Panc1 (cell line): Measurements from ENCODE around the gene MSGN1. TPM values are rescaled to one million over a fixed set of nuclear protein-coding genes. Genes with fewer than 3 reads are reported as not detected.

Experiments used
- ATAC-seq: fragments of 200-7000 bp; cut with Tn5 transposase; 2 replicates; pipeline ENCODE4 v1.9.1; 2020; ENCODE audit warnings: mild to moderate bottlenecking, moderate library complexity
- BruUV-seq: library from RNA; stranded (reverse); fragments of 400-500 nt; replicated peaks from 2 replicates; lab custom pipeline; 2021; lab: Mats Ljungman, UMichigan
- CTCF ChIA-PET: fragments of 300-600 bp; sonication (Branson Sonifier 250); formaldehyde crosslinking; loops from one replicate; lab custom pipeline; 2022; ENCODE audit warnings: antibody characterized with exemption; lab: Charles Lee
- POLR2A ChIA-PET: fragments of 300-600 bp; sonication (Branson Sonifier 250); formaldehyde crosslinking; loops from one replicate; lab custom pipeline; 2022; ENCODE audit warnings: antibody characterized with exemption; lab: Charles Lee
- DNase-seq: peaks from one replicate; pipeline ENCODE4 v3.0.0-alpha.2; 2010; ENCODE audit warnings: low read depth, low spot score
- H3K27ac ChIP-seq: 2 replicates; pipeline ENCODE4 v1.5.1; 2011; ENCODE audit warnings: mild to moderate bottlenecking, low read length, inconsistent platforms
- H3K27me3 ChIP-seq: fragments of 200-500 bp; sonication (Bioruptor generic); 2 replicates; pipeline ENCODE4 v1.6.0; 2014; ENCODE audit warnings: low read length, inconsistent platforms; ENCODE audit not compliant: control insufficient read depth, insufficient read depth
- H3K36me3 ChIP-seq: fragments of 200-500 bp; sonication (Bioruptor generic); 2 replicates; pipeline ENCODE4 v1.5.1; 2014; ENCODE audit warnings: inconsistent platforms, mild to moderate bottlenecking, low read length, moderate library complexity; ENCODE audit not compliant: control insufficient read depth, insufficient read depth
- H3K4me1 ChIP-seq: 2 replicates; pipeline ENCODE4 v1.5.1; 2011; ENCODE audit warnings: inconsistent platforms, mild to moderate bottlenecking, low read length, moderate library complexity; ENCODE audit not compliant: control insufficient read depth, insufficient read depth
- H3K4me3 ChIP-seq, 2 experiments: 2 replicates each; pipeline ENCODE4 v1.5.1; 2011 to 2012; ENCODE audit warnings: low read depth in 2 of 2, low read length in 2 of 2, mild to moderate bottlenecking in 2 of 2, inconsistent platforms in 1 of 2, moderate library complexity in 1 of 2
- H3K9me3 ChIP-seq: fragments of 200-500 bp; sonication (Bioruptor generic); 2 replicates; pipeline ENCODE4 v1.5.1; 2014; ENCODE audit warnings: low read depth, mild to moderate bottlenecking, inconsistent platforms, low read length, moderate library complexity; ENCODE audit not compliant: control insufficient read depth, insufficient read depth
- CTCF ChIP-seq: fragments of 450-650 bp; IDR thresholded peaks from 2 replicates; pipeline ENCODE4 v1.5.1; 2017; ENCODE audit warnings: mild to moderate bottlenecking
- POLR2AphosphoS5 ChIP-seq: IDR thresholded peaks from 2 replicates; pipeline ENCODE4 v1.6.1; 2012; ENCODE audit warnings: mild to moderate bottlenecking, low read depth, low read length, moderate library complexity
- SIN3A ChIP-seq: IDR thresholded peaks from 2 replicates; pipeline ENCODE4 v1.6.1; 2012; ENCODE audit warnings: low read depth, mild to moderate bottlenecking, low read length, moderate library complexity, borderline replicate concordance; ENCODE audit not compliant: insufficient read depth
- TCF7L2 ChIP-seq: IDR thresholded peaks from 2 replicates; pipeline ENCODE4 v1.6.1; 2011; ENCODE audit warnings: mild to moderate bottlenecking, low read depth, low read length, inconsistent platforms
- in situ Hi-C: cut with HindIII; loops from 2 replicates; pipeline ENCODE4 v1.10.0; 2016; ENCODE audit warnings: low sequenced_read_pairs, low pct_unique_long_range_greater_than_20kb
- intact Hi-C: fragments of 100-400 bp; cut with micrococcal nuclease; formaldehyde crosslinking; loops from one replicate; pipeline ENCODE4 v1.10.0; 2022; ENCODE audit not compliant: unreplicated experiment
- total RNA-seq: library from RNA; stranded (reverse); gene quantifications from one replicate; pipeline ENCODE4 v1.2.1, GENCODE V29; 2021; ENCODE audit not compliant: unreplicated experiment
- TF ChIP-seq, protein P1 (sequence below), 2 experiments: IDR thresholded peaks; 2 replicates each; pipeline ENCODE4 v1.6.1; 2011 to 2012; ENCODE audit warnings: low read depth in 2 of 2, control low read depth in 1 of 2, low read length in 1 of 2, mild to moderate bottlenecking in 1 of 2, moderate library complexity in 1 of 2; ENCODE audit not compliant: insufficient read depth in 1 of 2

Gene MSGN1
- total RNA-seq, 1 experiment from 2014 or later: not detected

GRCh38 chr2:17790536-17790935 lies 25.7 kb upstream of the MSGN1 start:
- no peaks in the 10 kb centered on the region for H3K36me3 ChIP-seq
- no peak overlapping the region for H3K27ac ChIP-seq
- no peak for DNase-seq
- no peak for ATAC-seq
- H3K4me3 ChIP-seq: no peak overlapping the region
- H3K27me3 ChIP-seq: no peaks in the 10 kb centered on the region; the same call in 1 of the 2 replicates
- ChIA-PET POLR2A (no interaction called here), CTCF (no interaction called here)
- H3K9me3 ChIP-seq: no peaks in the 10 kb centered on the region
- in situ Hi-C loops: no loop called here
- intact Hi-C loops: no loop called here
- no peak for TF ChIP-seq POLR2AphosphoS5
- no peak for TF ChIP-seq TCF7L2
- TF ChIP-seq SIN3A: no peak
- TF ChIP-seq, protein P1, sequence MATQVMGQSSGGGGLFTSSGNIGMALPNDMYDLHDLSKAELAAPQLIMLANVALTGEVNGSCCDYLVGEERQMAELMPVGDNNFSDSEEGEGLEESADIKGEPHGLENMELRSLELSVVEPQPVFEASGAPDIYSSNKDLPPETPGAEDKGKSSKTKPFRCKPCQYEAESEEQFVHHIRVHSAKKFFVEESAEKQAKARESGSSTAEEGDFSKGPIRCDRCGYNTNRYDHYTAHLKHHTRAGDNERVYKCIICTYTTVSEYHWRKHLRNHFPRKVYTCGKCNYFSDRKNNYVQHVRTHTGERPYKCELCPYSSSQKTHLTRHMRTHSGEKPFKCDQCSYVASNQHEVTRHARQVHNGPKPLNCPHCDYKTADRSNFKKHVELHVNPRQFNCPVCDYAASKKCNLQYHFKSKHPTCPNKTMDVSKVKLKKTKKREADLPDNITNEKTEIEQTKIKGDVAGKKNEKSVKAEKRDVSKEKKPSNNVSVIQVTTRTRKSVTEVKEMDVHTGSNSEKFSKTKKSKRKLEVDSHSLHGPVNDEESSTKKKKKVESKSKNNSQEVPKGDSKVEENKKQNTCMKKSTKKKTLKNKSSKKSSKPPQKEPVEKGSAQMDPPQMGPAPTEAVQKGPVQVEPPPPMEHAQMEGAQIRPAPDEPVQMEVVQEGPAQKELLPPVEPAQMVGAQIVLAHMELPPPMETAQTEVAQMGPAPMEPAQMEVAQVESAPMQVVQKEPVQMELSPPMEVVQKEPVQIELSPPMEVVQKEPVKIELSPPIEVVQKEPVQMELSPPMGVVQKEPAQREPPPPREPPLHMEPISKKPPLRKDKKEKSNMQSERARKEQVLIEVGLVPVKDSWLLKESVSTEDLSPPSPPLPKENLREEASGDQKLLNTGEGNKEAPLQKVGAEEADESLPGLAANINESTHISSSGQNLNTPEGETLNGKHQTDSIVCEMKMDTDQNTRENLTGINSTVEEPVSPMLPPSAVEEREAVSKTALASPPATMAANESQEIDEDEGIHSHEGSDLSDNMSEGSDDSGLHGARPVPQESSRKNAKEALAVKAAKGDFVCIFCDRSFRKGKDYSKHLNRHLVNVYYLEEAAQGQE (IDR thresholded peaks at IDR 0.05; ENCODE audit: insufficient read depth in 1 of 2, low read depth in 2 of 2, low read length in 1 of 2): no peak
- no TSS peak for BruUV-seq
- H3K4me1 ChIP-seq: no peaks in the 10 kb centered on the region

- no TSS peak for BruUV-seq
- ATAC-seq: no peak
- CTCF ChIA-PET: no interaction called here
Measured at GRCh38 chr2:17791121-17791816, 25.0 kb upstream of the MSGN1 start.

More at GRCh38 chr2:17791121-17791816, 25.0 kb upstream of the MSGN1 start:
- no peak overlapping the region for H3K4me3 ChIP-seq
- DNase-seq: no peak
- no peaks in the 10 kb centered on the region for H3K4me1 ChIP-seq
- H3K36me3 ChIP-seq: no peaks in the 10 kb centered on the region
- H3K9me3 ChIP-seq: no peaks in the 10 kb centered on the region
- intact Hi-C loops (no loop called here), in situ Hi-C loops (no loop called here)
- TF ChIP-seq SIN3A (no peak), POLR2AphosphoS5 (no peak), CTCF (no peak), TCF7L2 (no peak)
- TF ChIP-seq, protein P1 (IDR thresholded peaks at IDR 0.05; ENCODE audit: insufficient read depth in 1 of 2, low read depth in 2 of 2, low read length in 1 of 2): no peak
- H3K27ac ChIP-seq: no peak overlapping the region
- POLR2A ChIA-PET: no interaction called here
- no peaks in the 10 kb centered on the region; the same call in 1 of the 2 replicates for H3K27me3 ChIP-seq
